ENCODE data around the gene MTCL1.
"Not testable (repeated sequence)": the region's sequence is repeated elsewhere in the genome, so short reads cannot be mapped to it uniquely, and the experiment has no call there.

The MTCL1 gene

DNA sequence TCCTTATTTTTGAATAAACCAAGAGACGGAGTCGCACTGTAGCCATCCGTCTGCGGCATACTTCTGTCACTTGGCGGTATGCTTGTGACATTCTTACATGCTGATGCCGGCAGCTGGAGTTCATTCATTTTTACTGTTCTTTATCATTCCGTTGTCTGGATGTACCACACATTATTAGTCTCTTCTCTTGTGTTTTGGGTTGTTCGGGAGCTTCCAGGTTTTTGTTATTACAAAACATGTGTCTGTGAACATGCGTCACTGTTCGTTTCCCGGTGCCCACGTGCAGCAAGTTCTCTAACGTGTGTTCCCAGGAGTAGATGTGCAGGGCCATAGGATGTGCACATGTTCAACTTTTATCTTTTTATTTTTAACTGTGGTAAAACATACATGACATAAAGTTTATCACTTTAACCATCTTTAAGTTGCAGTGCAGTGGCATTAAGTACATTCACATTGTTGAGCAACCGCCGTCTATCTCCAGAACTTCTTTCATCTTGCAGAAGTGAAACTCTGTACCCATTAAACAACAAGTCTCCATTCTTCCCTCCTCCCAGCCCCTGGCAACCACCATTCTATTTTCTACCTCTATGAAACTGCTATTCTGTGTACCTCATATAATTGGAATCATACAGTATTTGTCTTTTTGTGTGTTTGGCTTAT is 40.1 kb downstream of the MTCL1 start:
- DNase-seq: no peak

DNA sequence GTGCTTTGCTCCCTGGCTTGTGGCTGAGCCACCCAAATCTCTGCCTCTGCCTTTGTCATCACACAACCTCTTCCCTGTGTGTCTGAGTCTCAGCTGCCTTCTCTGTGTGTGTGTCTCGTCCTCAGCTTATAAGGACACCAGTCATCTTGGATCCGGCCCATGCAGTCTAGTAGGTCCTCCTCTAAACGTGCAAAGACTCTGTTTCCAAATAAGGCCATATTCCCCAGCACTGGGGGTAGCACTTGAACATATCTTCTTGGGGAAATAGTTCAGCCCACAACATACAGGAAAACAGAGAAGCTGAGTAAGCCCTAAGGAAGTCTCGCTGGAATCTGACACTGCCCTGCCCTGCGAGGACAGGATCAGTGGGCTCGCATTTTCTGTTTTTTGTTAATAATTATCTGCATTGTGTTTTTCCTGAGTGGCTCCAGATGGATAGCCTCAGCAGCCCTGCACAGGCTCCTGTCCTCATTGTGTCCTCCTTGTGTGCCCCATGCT is 42.1 kb downstream of the MTCL1 start:
- DNase-seq: no peak

DNA sequence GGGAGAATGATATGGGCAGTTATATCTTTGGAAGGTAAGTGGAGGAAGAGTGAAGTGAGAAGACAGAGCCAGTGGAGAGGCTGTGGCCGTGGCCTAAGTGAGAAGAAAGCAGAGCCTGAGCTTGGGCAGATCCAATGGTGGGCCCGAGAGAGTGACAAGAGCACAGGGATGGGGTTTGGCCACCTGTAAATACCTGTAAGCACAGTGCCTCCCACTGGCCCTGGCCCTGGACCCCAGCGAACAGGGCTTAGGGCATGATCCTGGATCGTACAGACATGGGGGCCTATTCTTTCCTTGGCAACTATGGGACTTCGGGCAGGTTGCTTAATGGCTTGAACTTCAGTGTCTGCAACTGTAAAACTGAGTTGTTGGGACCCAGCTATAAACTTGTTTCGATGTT is 44.1 kb downstream of the MTCL1 start:
- no peak for DNase-seq

DNA sequence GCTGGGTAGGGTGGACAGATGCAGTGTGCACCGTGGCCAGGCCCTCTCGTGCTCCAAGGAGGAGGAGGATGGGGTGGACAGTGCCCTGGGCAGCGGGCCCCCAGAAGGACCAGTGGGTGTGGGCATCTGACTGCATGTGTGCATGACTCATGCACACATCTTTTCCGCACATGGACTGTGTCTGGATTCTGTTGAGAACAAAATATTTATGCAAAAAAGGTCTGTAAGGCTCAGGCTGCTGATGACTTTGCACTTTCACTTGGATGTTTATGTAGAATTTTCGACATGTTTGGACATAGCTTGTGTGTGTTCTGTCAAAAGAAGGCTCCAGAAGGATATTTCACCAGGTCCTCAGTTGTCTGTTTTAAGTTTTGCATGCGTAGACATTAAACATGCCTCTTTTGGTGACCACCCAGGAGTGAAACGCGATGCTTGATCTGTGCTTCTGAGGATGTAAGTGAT is 45.6 kb downstream of the MTCL1 start:
- no peak for DNase-seq

DNA sequence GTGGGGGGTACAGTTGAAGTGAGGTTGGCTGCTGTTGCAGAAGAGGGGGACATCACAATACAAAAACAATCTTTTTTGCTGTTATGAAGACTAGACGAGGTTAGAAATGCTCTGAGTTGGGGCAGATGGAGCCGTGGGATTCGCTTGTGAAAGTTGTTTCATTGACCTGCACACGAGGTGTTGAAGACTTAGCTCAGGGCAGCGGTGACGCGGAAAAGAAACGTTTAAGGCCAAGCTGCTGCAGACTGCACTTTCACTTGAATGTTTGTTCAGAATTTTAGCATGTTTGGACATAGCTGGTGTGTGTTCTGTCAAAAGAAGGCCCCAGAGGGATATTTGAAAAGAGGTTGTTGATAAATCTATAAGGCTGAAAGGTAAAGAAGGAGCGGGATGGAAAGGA is 46.3 kb downstream of the MTCL1 start:
- DNase-seq: no peak

DNA sequence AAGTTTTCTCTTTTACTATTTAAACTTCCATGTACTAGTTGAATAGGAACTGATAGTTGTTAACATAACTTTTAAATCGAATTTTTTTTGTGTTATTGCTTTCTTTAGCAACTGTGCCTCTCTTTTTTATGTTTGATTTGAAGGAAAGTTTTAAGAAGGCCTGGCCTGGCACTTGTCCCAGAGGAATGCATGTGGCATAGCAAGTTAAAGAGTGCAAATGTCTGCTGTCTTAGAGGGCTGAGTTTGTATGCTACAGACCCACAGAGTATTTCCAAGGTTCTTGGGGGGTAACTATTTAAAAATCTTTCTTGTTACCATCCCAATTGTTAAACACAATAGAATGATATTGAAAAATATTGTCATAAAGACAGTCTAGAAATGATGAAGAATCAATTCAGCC is 47.0 kb downstream of the MTCL1 start:
- DNase-seq: no peak

DNA sequence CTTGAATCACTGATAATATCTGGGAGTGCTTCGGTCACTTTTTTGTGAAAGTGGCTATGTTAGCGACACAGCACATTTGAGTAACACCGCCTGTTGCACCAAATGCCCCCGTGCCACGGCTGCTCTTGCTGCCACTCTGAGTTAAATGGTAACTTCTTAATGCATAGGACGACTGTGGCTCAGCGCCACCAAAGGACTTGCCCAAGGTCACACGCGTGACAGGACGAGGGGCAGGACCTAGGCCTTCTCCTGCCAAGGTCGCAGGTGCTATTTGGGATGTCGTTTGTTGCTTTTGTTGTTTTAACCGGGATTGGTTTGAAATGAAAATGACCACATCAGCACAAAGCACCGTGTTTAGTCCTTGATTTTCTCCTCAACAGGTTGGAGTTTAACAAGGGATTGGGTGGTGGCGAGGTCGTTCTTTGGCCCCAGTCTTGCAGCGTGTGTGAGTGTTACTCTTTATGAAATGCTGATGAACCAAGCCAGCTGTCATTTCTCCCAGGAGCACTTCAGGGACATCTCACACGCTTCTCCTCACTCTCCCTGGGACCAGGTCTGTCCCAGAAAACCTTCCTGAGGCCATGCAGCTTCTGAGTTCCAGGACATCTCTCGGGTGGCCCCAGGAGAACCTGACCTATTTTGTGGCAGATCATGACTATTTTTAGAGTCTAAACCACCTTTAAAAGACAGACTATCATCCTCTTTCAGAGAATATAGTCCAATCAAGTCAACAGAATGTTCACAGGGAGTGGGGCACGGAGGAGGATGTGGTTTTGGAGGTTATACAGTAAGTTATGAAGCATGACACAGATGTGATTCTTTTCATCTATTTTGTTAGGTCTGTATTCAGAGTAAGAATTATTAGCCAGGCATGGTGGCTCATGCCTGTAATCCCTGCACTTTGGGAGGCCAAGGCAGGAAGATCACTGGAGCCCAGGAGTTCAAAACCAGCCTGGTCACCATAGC is 49.9 kb downstream of the MTCL1 start:
- no peak for DNase-seq

DNA sequence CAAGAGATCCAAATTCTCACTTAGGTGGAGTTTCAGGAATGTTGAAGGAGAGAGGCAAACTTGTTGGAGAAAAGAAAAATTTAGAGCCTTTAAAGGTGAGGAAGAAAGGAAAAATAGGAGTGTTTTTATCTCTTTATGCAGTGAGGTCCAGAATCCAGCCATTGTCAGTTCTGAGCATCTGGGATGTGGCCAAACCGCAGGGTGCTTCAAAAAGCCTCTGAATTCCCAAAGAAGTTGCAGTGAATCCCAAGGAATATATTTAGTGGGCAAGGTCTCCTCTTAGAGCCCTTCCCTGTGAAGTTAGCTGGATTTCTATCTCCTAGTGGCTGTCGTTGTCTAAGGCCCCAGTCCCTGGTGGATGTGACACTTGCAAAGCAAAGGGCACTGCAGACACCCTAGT is 51.2 kb downstream of the MTCL1 start:
- DNase-seq: no peak

DNA sequence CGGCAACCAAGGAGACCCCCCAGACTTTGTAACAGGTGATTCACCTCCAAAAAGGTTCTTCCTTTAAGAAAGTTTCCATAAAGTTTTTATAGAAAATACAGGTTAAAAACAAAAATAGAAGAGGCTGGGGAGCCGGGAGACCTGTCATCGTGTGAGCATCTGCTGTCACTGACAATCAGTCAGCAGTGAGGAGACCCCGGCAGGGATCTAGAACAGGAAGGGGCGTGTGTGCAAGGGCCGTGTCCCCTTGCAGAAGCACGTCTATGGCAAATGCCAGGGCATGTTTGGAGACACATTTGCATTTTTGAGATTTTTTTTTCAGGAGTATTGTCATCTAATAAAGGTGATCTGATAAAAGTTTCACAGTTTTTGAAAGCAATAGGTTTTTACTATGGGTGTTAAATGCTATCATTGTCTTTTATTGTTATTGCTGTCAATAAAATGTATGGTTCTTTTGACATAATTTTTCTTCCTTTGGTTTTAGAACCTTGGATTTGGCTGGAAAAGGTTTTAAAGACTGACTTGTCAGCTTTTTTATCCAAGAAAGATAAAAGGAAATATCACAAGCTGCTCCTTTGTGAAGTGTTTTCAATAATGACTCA is 52.1 kb downstream of the MTCL1 start:
- no peak for DNase-seq

DNA sequence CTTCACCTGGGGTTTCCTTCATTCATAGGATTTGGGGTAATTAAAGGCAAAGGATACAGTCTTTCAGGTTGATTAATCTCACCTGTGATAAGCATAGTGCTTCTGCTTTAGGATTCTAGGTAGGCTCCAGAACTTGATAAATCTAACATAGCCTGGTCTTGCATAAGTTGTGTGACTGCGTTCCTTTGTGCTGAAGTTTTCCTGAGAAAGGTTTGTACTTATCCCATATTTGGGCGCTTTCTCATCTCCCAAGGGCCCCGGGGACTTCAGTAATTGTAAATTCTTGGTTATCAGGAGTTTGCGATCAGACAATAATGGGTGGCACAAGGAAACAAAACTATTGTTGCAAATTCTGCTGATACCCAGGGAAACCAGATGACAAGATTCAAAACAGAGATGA is 53.1 kb downstream of the MTCL1 start:
- DNase-seq: no peak

DNA sequence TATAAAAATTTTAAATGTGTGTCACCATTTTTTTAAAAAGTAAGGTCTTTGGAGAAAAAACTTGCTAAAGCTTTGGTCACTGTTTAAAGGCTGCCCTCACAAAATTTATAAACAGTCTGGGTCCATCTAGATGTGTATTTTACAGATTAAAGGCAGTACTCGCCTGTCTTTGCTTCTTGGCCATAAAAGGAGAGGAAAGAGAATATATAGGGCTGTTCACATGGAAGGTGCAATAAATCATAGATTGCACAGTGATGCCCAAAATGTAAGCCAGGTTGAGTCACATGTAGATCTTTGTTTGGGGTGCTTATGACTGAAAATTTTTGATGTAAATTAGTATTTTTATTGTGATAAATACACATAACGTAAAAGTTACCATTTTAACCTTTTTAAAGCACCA is 55.6 kb downstream of the MTCL1 start:
- DNase-seq: no peak

DNA sequence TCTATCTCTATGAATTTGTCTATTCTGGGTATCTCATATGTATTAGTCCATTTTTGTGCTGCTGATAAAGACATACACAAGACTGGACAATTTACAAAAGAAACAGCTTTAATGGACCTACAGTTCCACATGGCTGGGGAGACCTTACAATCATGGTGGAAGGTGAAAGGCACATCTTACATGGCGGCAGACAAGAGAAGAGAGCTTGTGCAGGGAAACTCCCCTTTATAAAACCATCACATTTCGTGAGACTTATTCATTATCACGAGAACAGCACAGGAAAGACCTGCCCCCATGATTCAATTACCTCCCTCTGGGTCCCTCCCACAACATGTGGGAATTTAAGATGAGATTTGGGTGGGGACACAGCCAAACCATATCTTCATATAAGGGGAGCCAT is 56.2 kb downstream of the MTCL1 start:
- not testable (repeated sequence) for DNase-seq

DNA sequence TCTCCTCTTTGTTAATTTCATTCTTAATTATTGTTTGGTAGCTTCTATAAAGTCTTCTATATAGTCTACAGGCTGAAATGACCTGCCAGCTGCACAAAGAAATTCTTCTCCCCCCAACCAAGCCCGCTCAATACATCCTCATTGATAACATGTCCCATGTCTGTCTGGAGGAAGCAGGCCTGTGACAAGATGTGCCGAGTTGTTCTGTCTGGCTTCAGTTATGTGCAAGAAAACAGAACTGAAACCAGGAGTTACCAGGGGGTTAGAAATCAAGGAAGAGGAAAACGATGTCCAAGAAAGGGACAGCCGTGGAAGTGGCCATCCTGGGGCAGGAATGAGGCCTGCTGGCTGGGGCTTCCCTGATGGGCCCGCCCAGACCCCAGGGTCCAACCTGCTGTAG is 57.6 kb downstream of the MTCL1 start:
- DNase-seq: no peak

DNA sequence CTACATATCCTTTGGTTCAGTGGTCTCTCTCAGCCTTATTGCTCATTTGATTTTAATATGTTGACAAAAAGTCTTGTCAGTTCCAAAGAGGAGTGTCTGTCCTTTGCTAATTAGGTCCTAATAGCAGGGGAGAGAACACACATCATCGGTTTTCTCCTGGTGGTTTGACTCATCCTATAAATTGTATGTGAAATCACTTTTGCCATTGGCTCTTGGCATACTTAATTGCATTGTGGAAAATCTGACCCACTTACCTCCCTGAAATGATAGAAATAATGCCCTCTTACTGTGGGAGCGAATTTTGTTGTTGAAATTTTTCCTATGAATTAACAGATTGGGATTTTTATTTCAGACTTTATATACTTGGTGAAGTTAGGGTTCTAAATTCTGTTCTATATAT is 58.3 kb downstream of the MTCL1 start:
- no peak for DNase-seq

DNA sequence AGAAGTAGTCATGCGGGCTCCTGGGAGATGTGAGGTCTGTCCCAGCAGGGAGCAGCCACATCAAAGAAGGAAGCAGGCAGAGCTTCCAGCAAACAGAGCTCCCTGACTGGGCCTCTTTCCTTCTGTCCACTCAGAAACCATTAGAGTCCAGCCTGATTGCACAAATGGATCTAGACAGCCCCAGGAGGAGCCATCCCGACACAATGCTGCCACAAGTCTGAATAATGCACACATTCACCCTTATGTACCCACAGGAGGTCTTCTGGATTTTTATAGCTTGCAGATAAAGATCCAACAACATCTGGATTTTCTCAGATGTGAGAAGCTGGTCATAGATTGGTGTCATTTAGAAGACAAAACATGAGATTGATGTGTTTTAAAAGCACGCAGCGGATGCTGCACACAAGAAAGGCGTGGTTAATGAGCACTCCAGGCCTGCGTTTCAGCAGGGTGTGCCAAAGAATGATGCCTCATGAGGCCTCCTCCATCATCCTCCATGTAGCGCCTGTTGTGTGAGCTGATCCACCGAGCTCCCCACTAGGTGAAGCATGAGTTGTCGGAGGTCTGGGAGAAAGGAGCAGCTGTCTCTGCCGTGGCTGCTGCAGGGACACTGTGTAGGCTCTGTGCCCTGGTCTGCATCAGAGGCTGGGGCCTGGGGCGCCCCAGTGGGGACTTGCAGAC is 60.6 kb downstream of the MTCL1 start:
- DNase-seq: no peak

DNA sequence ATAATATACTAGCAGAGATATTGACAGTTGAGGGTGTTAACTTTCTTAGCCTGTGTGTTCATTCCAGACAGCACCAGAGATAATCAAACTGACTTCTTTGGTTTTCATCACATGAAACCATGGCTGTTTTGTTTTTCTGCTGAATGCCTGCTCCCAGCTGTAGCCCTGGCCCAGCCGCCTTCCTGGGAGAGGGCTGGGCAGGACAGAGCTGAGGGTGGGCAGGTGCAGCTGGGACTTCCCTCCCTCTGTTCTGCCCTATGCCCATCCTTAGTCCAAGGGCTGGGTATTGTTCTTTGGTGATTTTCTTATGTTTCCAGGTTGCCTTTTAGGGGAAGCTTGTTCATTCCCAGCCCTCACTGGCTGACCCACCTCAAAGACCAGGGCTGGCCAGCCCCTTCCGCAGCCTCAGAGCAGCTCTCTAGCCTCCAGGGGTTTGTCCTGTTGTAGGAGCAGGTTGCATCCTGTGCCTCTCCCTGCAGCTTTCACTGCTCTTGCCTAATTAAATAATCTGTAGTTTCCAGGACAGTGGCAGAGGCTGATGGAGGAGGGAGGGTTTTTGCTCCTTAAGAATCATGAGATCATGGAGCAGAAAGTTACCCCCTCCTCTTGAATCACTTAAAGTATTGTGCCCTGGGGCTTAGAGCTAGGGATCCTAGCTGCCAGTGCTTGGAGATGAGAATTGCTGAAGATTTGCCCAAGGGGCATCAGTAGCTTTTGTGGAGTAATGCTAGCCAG is 61.4 kb downstream of the MTCL1 start:
- DNase-seq: no peak

DNA sequence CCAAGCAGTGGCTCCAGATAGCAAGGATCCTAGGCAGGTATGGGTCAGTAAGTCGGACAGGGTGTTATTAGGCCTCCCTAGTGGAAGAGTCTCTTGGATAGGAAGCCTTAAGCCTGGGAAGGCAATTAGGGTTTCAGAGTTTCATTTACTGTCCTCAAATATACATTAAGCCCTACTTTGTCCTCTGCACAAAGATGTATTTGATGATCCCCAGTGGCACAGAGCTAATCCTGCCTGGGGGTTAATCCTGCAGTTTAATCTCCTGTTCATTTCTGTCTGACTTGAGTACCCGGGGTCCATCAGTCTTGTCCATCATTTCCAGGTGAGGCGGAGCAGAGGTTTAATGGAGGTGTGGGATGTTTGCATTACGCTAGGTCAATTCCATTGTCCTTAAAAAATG is 62.0 kb downstream of the MTCL1 start:
- DNase-seq: no peak

DNA sequence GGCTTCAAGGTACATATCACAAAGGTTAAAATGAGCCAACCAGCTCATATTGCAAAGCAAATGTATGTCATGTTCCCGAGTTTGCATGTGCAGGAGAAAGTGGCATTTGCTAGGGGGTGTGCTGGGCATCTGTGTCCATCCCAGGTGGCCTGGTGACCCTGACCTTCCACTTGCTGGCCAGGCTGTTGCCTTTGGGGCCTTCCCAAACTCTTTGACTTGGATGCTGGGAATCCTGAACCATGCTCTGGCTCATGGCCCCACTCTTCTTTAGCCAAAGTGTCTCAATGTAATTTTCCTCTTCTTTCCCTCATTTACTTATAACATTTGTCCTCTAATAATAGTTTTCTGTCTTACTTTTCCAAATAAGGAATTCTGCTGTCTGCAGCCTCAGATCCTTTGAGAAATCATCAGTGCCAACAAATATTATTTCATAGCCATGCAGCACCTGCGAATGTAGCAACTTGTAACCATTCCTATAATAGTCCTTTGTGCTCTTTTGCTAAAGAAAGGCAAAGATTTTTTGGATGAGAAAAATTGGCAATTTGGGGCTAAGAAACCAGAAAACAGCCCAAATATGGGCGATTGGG is 64.2 kb downstream of the MTCL1 start:
- no peak for DNase-seq

DNA sequence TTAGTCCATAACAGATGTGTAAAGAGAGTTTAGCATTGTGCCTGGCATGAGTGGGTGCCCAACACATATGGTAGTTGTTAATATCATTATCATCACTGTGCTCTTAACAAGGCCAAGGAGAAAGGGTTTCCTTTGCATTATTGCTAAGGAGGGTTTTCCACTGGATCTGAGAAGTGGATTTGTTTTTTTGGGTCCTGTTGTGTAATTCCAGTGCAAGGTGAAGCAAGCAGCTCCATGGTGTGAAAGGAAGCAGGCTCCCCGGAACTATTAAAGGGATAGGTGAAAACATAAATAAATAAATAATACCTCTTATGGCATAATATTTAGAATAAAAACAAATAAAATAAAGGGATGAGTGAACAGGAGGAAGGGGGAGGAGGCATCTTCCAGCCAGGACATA is 65.3 kb downstream of the MTCL1 start:
- DNase-seq: no peak

DNA sequence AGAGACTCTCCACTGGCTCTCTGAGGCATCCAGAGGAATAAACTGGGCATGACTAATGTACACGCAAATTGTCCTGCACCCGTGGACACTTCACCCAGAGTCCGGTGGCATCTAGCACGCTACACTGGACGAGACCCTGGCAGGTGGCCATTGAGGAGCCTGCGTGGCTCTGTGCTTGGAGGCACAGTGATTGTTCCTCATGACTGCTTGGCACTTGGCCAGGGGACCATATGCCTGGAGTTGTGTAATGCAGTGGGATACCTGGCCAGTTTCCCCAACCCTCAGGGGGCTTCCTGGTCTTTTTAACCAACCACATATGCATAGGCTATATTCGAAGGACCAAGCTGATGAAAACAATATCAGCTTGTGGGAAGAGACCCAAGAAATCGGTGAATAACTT is 66.6 kb downstream of the MTCL1 start:
- no peak for DNase-seq

DNA sequence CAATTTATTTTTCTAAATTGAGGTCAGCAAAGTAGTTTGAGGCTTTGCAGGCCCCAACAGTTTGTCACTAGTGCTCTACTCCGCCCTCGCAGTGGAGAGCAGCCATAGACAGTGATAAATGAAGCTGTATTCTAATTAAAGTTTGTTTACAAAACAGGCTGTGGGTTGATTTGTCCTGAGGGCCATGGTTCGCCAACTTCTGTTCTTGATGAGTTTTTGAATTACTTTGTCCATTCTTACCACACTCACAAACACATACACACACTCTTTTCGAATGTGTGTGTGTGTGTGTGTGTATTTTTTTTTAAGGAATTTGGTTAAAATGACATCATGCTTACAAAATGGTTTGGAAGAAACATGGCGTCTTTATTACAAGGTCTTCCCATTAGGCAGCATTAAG is 68.6 kb downstream of the MTCL1 start:
- DNase-seq: no peak
